8988T (cell line): ENCODE measurements around the gene CC2D2A.

Experiments
- DNase-seq: peaks from one replicate; pipeline ENCODE4 v3.0.0; 2011

Gene CC2D2A

GRCh38 chr4:15521442-15522039 lies 51.9 kb downstream of the CC2D2A start:
- DNase-seq, result no peak

- DNase-seq, result no peak
Observed at GRCh38 chr4:15525080-15525479, 55.4 kb downstream of the CC2D2A start.

- DNase-seq, result no peak
Observed at GRCh38 chr4:15526924-15527592, 57.4 kb downstream of the CC2D2A start.

GRCh38 chr4:15531792-15532191 lies 62.1 kb downstream of the CC2D2A start:
- no peak for DNase-seq

- DNase-seq, result no peak
Observed at GRCh38 chr4:15533817-15534216, 64.1 kb downstream of the CC2D2A start.

- DNase-seq, result no peak
Observed at GRCh38 chr4:15535599-15535998, 65.9 kb downstream of the CC2D2A start.

DNA sequence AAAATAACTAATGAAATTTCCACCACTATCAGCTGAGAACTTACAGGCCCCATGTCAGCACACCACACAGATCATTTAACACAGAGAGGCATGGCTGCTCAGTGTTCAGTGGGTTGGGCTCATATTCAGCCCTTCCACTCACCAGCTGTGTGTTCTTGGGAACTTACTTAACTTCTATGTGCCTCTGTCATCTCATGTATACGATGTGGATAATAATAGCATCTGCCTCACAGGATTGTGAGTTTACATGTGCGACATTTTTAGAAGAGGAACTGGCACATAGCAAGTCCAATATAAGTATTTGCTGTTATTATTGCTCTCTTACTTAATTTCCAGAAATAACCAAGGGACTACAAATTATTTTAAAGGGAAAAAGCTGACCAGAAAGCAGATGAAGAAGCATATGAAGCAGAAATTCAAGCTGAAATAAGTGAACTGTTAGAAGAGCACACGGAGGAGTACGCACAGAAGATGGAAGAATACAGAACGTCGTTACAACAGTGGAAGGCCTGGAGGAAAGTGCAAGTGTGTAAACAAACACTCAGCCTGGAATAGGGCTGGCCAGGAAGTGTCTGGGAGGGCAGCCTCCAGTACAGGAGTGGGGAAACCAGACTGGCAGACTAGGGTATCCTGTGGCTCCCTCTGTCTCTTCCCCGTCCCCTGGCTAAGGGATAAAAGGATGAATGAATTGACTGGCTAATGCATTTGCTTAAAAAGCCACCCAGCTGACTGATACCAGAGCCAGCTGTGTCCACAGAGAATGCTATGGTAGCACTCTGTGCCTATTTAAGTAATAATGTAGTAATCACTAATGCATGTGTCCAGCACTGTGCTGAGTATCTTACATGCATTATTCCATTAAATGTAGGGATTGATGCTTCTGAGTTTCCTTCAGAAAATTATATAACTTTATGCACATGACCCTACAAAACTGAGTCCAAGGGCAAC lies 67.1 kb downstream of the CC2D2A start:
- DNase-seq, result no peak

DNA sequence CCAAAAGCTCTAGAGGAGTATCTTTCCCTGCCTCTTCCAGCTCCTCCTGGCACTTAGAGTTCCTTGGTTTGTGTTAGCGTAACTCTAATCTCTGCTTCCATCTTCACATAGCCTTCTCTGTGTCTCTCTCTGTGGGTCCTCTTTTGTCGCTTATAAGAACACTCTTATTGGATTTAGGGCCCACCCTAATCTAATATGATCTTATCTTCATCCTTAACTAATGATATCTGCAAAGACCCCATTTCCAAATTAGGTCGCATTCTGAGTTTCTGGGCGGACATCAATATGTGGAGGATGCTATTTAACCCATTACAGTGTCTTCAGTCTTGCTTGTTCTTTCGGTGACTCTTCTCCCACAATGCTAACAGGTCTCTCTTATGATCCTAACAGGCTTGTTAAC lies 72.3 kb downstream of the CC2D2A start:
- DNase-seq, result no peak

DNA sequence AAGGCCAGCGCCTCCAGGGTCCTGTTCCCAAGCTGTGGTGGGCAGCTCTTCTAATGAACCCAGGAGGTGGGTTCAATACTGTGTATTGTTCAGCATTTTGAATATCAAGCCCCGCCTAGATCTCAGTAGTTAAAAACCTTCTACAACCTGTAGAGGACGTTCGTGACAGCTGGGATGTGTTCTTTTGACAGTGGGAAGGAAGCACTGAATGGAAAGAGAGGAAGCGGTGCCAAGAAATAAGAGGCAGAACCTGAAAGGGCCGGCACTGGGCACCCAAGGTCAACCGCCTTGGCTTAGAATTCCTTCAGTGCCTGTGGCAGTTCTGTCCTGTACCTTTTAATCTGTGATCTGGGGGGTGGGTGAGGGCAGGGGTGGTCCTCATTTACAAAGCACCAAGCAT lies 73.1 kb downstream of the CC2D2A start:
- DNase-seq, result no peak

DNA sequence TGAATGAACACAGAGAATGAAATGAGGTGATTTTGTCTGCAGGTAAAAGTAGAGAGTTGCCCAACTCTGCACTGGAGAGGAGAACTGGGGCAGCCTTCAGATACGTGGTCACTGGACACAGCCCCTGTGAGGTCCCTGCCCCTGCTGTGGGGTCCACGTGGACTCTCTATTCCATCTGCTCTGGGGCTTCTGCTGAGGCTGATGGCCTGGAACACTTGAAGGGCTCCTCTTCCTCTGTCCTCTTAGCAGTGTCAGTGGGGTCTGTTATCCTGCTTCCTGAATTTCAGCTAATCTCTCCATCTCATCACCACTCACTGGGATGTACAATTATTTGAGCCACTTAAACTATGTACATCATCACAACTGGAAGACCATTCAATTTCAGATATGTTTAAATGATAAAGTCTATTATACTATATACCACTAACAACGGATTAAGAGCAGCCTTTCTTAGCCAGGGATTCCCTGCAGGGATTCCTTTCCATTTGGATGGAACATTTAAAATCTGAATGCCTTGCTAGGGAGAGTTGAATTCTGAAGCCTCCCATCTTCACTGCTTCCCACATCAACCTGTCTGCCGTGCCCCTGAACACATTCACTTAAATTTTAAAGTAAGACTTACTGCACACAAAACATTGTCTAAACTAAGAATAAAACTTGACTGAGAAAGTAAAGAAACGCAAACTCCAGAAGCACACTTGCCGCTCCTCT lies 74.0 kb downstream of the CC2D2A start:
- DNase-seq, result no peak

GRCh38 chr4:15544248-15544729 lies 74.6 kb downstream of the CC2D2A start:
- no peak for DNase-seq

DNA sequence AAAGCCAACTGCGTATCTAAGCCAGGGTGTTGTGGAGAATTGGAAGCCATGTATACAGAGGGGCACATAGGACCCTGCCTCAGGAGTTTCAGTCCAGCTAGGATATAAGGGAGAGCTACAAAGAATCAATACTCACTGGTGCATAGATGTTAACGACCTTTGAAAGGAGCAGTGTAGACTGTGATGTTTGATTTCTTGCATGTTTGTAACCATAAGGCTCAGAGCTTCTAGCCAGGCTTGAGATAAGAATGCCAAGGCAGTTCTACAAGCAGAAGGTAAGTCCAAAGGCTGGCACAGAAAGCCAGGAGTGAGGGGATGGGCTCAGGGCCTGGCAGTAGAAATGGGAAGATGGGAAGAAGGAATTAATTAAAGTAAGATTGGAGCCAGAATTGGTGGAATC lies 75.7 kb downstream of the CC2D2A start:
- no peak for DNase-seq

DNA sequence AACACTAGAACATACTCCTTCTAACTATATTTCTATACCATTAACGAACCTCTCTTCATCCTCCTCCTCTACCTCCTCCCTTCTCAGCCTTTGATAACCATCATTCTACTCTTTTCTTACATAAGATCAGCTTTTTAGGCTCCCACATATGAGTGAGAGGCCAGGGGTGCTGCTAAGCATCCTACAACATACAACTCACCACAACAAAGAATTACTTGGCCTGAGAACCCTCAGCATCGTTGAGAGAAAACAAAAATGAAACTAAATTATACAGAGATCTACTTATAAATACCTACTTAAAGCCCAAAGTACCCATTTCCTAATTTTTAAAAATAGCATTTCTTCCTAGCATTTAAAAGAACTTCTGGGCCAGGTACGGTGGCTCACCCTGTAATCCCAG lies 77.7 kb downstream of the CC2D2A start:
- no peak for DNase-seq

DNA sequence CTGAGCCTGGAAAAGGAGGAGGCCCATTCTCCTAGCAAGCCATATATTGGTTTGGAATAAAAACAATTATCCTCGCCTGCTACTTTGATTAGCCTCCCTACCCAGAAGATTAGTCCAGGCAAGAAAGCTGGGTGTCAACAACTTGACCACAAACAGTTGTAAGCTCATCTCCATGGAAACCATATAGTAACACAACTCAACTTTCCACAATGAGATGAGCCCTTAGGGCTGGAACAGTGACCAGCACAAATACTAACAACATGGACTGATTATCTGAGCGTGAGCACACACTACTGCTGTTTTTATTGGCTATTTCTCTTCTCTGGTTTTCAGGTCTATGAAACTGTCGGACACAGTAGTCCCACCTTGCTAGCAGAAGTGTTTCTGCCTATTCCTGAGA lies 80.8 kb downstream of the CC2D2A start:
- DNase-seq, result no peak

DNA sequence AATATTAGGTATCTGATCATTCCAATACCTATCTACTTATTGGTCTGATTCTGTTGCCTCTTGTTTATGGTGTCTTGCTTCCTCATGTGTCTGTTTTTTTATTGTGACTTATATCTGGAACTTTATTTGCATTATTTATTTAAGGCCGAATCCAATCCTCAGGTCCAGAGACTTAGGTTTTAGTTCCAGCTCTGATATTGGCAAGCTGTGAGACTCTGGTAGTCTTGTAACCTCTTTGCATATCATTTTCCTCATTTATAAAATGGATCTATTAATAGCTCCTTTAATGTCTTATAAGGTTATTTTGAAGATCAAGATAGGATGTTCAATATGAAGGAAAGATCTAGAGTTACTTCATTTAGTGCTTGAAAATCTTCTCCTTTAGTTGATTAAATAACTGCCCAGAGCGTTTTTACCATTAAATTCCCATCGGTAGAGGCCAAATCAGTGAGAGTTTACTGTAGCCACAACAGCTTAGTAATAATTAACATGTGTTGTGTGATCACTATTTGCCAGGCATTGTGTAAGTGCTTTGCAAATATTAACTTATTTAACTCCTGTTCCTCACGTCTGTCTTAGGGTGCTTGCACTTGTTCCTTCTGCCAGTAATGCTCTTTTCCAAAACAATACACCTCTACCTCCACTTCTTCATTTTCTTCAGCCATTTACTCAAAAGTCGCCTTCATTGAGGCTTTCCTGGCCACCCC lies 82.2 kb downstream of the CC2D2A start:
- no peak for DNase-seq

- no peak for DNase-seq
Observed at GRCh38 chr4:15552557-15553362, 83.1 kb downstream of the CC2D2A start.

- no peak for DNase-seq
Observed at GRCh38 chr4:15556511-15557092, 86.9 kb downstream of the CC2D2A start.

- no peak for DNase-seq
Observed at GRCh38 chr4:15557786-15558550, 88.3 kb downstream of the CC2D2A start.

GRCh38 chr4:15558561-15558960 lies 88.9 kb downstream of the CC2D2A start:
- no peak for DNase-seq

DNA sequence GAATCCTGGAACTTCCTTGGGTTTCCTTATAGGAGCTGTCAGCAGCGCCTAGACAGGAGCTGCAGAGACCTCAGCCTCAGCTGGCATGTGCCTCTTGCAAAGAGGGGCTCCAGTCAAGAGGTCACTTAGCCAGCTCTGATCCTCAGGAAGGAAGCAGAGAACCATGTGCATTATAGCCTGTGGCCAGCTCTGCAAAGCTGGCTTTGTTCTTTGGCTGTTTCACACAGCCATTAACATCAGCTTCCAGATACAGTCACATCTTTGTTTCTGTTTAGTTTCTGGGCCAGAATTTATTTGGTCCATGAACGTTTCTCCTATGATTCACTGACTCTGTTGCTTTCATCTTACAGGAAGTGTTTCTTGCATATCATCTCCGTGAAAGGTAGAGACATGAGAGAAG lies 92.4 kb downstream of the CC2D2A start:
- DNase-seq, result no peak
